H9 (cell line): ENCODE results near the gene LMF1. TPM values are rescaled to one million over a fixed set of nuclear protein-coding genes. Genes with fewer than 3 reads are reported as not detected.

Experiments
- DNase-seq: peaks from one replicate; pipeline ENCODE4 v3.0.0-alpha.2; 2017
- H2AFZ ChIP-seq: one replicate; pipeline ENCODE4 v1.6.1; 2013; ENCODE audit warnings: mild to moderate bottlenecking, low read length, control low read depth, moderate library complexity
- H2AK5ac ChIP-seq: 2 replicates; pipeline ENCODE4 v1.6.1; 2013; ENCODE audit warnings: low read length, control low read depth, mixed read lengths; ENCODE audit not compliant: insufficient read length
- H2BK120ac ChIP-seq: one replicate; pipeline ENCODE4 v1.6.1; 2013; ENCODE audit warnings: low read depth, mild to moderate bottlenecking, low read length, control low read depth, inconsistent platforms; ENCODE audit not compliant: poor library complexity, severe bottlenecking
- H2BK12ac ChIP-seq: 2 replicates; pipeline ENCODE4 v1.6.1; 2013; ENCODE audit warnings: low read length, control low read depth, mixed read lengths, low read depth; ENCODE audit not compliant: insufficient read length
- H2BK15ac ChIP-seq: 2 replicates; pipeline ENCODE4 v1.6.1; 2013; ENCODE audit warnings: low read depth, low read length, control low read depth
- H2BK20ac ChIP-seq: one replicate; pipeline ENCODE4 v1.6.1; 2013; ENCODE audit warnings: low read depth, mild to moderate bottlenecking, low read length, control low read depth, inconsistent platforms; ENCODE audit not compliant: poor library complexity, severe bottlenecking
- H2BK5ac ChIP-seq: 2 replicates; pipeline ENCODE4 v1.6.1; 2013; ENCODE audit warnings: low read length, control low read depth, mixed read lengths; ENCODE audit not compliant: insufficient read length
- H3K14ac ChIP-seq: 2 replicates; pipeline ENCODE4 v1.6.1; 2013; ENCODE audit warnings: low read length, control low read depth; ENCODE audit not compliant: insufficient read depth
- H3K18ac ChIP-seq: 2 replicates; pipeline ENCODE4 v1.6.1; 2013; ENCODE audit warnings: low read depth, mild to moderate bottlenecking, mixed read lengths, low read length, control low read depth; ENCODE audit not compliant: insufficient read length
- H3K23ac ChIP-seq: 2 replicates; pipeline ENCODE4 v1.6.1; 2013; ENCODE audit warnings: low read length, control low read depth, mixed read lengths, low read depth; ENCODE audit not compliant: insufficient read length
- H3K23me2 ChIP-seq: 2 replicates; pipeline ENCODE4 v1.6.1; 2013; ENCODE audit warnings: low read depth, mild to moderate bottlenecking, mixed read lengths, low read length, control low read depth; ENCODE audit not compliant: insufficient read length, poor library complexity, severe bottlenecking
- H3K27ac ChIP-seq: 2 replicates; pipeline ENCODE4 v1.5.1; 2013; ENCODE audit warnings: low read length, control low read depth, mixed read lengths, low read depth; ENCODE audit not compliant: insufficient read length
- H3K27me3 ChIP-seq: 2 replicates; pipeline ENCODE4 v1.6.1; 2013; ENCODE audit warnings: low read length, control low read depth, inconsistent platforms; ENCODE audit not compliant: insufficient read depth
- H3K4ac ChIP-seq: 2 replicates; pipeline ENCODE4 v1.6.1; 2013; ENCODE audit warnings: low read depth, mild to moderate bottlenecking, control low read depth, inconsistent platforms, low read length, moderate library complexity
- H3K4me1 ChIP-seq: 2 replicates; pipeline ENCODE4 v1.6.1; 2013; ENCODE audit warnings: low read length, control low read depth, inconsistent platforms; ENCODE audit not compliant: insufficient read depth
- H3K4me2 ChIP-seq: 2 replicates; pipeline ENCODE4 v1.6.1; 2013; ENCODE audit warnings: low read length, control low read depth, mixed read lengths; ENCODE audit not compliant: insufficient read length, insufficient read depth
- H3K56ac ChIP-seq: 2 replicates; pipeline ENCODE4 v1.6.1; 2013; ENCODE audit warnings: low read depth, mild to moderate bottlenecking, mixed read lengths, low read length, control low read depth; ENCODE audit not compliant: insufficient read length
- H3K79me1 ChIP-seq: 2 replicates; pipeline ENCODE4 v1.6.1; 2013; ENCODE audit warnings: low read depth, mild to moderate bottlenecking, moderate library complexity, low read length, control low read depth, inconsistent platforms; ENCODE audit not compliant: insufficient read depth, poor library complexity, severe bottlenecking
- H3K79me2 ChIP-seq: 2 replicates; pipeline ENCODE4 v1.6.1; 2013; ENCODE audit warnings: low read length, control low read depth, inconsistent platforms; ENCODE audit not compliant: insufficient read depth
- H3K9ac ChIP-seq: 2 replicates; pipeline ENCODE4 v1.6.1; 2013; ENCODE audit warnings: low read length, control low read depth, mixed read lengths; ENCODE audit not compliant: insufficient read length; ENCODE audit errors: extremely low read depth
- H3K9me3 ChIP-seq: one replicate; pipeline ENCODE4 v1.6.1; 2013; ENCODE audit warnings: low read depth, low read length, inconsistent platforms; ENCODE audit not compliant: control insufficient read depth
- H3T11ph ChIP-seq: one replicate; pipeline ENCODE4 v1.6.1; 2013; ENCODE audit warnings: mild to moderate bottlenecking, low read length, control low read depth, inconsistent platforms
- H4K20me1 ChIP-seq: one replicate; pipeline ENCODE4 v1.6.1; 2013; ENCODE audit not compliant: control insufficient read depth, insufficient read length, insufficient read depth
- H4K5ac ChIP-seq: 2 replicates; pipeline ENCODE4 v1.6.1; 2013; ENCODE audit warnings: low read depth, mild to moderate bottlenecking, mixed read lengths, low read length, control low read depth; ENCODE audit not compliant: insufficient read length
- H4K8ac ChIP-seq: replicated peaks from 2 replicates; pipeline ENCODE4 v1.6.1; 2013; ENCODE audit warnings: low read length, control low read depth, mixed read lengths, low read depth; ENCODE audit not compliant: insufficient read length
- H4K91ac ChIP-seq: 2 replicates; pipeline ENCODE4 v1.6.1; 2013; ENCODE audit warnings: low read depth, mild to moderate bottlenecking, moderate library complexity, mixed read lengths, low read length, control low read depth; ENCODE audit not compliant: insufficient read length
- H3K27ac Mint-ChIP-seq, 3 experiments: 2 replicates in 2 of 3; 3 replicates in 1 of 3; pipeline ENCODE4 v1.8.0; 2020 to 2021; ENCODE audit warnings: mixed read lengths in 3 of 3, mild to moderate bottlenecking in 1 of 3, moderate library complexity in 1 of 3
- H3K27me3 Mint-ChIP-seq: 2 replicates; pipeline ENCODE4 v1.8.0; 2021; ENCODE audit warnings: low read depth, mild to moderate bottlenecking, moderate library complexity, mixed read lengths
- H3K36me3 Mint-ChIP-seq, 3 experiments: 2 replicates in 2 of 3; 3 replicates in 1 of 3; pipeline ENCODE4 v1.8.0; 2020 to 2021; ENCODE audit warnings: low read depth in 3 of 3, mixed read lengths in 3 of 3; ENCODE audit not compliant: insufficient read depth in 1 of 3
- H3K4me1 Mint-ChIP-seq, 2 experiments: 2 replicates each; pipeline ENCODE4 v1.8.0; 2020; ENCODE audit warnings: mixed read lengths in 2 of 2
- H3K4me3 Mint-ChIP-seq, 2 experiments: 2 replicates in 1 of 2; 3 replicates in 1 of 2; pipeline ENCODE4 v1.8.0; 2020 to 2021; ENCODE audit warnings: mild to moderate bottlenecking in 2 of 2, mixed read lengths in 2 of 2, moderate library complexity in 1 of 2
- H3K9me3 Mint-ChIP-seq, 2 experiments: 2 replicates in 1 of 2; 3 replicates in 1 of 2; pipeline ENCODE4 v1.8.0; 2020; ENCODE audit warnings: mild to moderate bottlenecking in 2 of 2, mixed read lengths in 2 of 2, moderate library complexity in 1 of 2
- WGBS: extraction: QIAGEN DNeasy Blood & Tissue Kit; methylation state at CpG from one replicate; pipeline ENCODE4 v1.1.7; 2013; ENCODE audit warnings: missing lambda C conversion rate, low lambda C conversion rate, mixed read lengths; ENCODE audit not compliant: insufficient read length; ENCODE audit errors: extremely low coverage; 5-methylcytosine and 5-hydroxymethylcytosine counted together
- total RNA-seq: library from RNA; stranded (reverse); gene quantifications from 2 replicates; pipeline ENCODE4 v1.2.1, GENCODE V29; 2021
- TF ChIP-seq, protein P1 (sequence below): fragments of 200-600 bp; sonication (generic); conservative IDR thresholded peaks from 3 replicates; pipeline ENCODE4 v1.8.0; 2021; ENCODE audit warnings: antibody characterized with exemption, mild to moderate bottlenecking

The LMF1 gene
- total RNA-seq, 1 experiment from 2014 or later = 7.1 TPM

DNA sequence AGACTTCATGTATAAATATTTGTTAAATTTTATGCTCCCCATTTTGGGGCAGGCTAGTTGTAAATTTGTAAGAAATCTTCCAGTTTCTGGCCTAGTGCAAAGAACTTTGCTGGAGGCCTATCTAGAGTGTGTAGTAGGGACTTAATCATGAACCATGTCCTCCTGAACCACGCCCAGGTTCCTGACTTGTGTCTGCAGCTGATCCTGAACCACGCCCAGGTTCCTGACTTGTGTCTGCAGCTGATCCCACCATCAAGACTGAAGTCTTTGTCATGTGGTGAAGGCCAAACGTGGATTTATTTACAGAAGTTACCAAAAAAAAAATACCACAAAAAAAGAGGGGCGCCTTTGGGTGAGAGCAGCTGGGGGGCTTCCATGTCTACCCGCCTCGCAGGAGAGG, 33.1 kb downstream of the LMF1 start:
- Histone ChIP-seq H2AK5ac (no peak overlapping the region), H4K20me1 (no peaks in the 10 kb centered on the region), H2BK5ac (no peak overlapping the region), H3K14ac (no peak overlapping the region), H3K4me2 (no peak overlapping the region), H2BK20ac (no peak overlapping the region), H3K4ac (no peak overlapping the region), H3K23me2 (no peaks in the 10 kb centered on the region), H3K9me3 (no peaks in the 10 kb centered on the region), H3K9ac (no peak overlapping the region), H2BK15ac (no peak overlapping the region), H3T11ph (no peak overlapping the region), H3K79me1 (no peaks in the 10 kb centered on the region), H3K27me3 (no peaks in the 10 kb centered on the region), H4K8ac (no peak overlapping the region), H3K27ac (no peak overlapping the region), H3K23ac (no peak overlapping the region), H3K79me2 (no peaks in the 10 kb centered on the region), H4K5ac (no peak overlapping the region), H2AFZ (no peak overlapping the region), H3K4me1 (no peaks in the 10 kb centered on the region), H2BK120ac (no peak overlapping the region), H3K56ac (no peak overlapping the region), H3K18ac (no peak overlapping the region), H2BK12ac (no peak overlapping the region), H4K91ac (no peak overlapping the region)
- H3K27me3 Mint-ChIP-seq = peaks cover 3% of the 10 kb centered on the region
- H3K36me3 Mint-ChIP-seq = peaks cover 5 to 15% (median 13%) of the 10 kb centered on the region in 3 experiments; a peak in 4 of 7 replicates
- H3K4me1 Mint-ChIP-seq = no peaks in the 10 kb centered on the region
- DNase-seq = no peak
- no CpG with 5 or more reads among the region's 6 CpGs for WGBS
- TF ChIP-seq, protein P1, sequence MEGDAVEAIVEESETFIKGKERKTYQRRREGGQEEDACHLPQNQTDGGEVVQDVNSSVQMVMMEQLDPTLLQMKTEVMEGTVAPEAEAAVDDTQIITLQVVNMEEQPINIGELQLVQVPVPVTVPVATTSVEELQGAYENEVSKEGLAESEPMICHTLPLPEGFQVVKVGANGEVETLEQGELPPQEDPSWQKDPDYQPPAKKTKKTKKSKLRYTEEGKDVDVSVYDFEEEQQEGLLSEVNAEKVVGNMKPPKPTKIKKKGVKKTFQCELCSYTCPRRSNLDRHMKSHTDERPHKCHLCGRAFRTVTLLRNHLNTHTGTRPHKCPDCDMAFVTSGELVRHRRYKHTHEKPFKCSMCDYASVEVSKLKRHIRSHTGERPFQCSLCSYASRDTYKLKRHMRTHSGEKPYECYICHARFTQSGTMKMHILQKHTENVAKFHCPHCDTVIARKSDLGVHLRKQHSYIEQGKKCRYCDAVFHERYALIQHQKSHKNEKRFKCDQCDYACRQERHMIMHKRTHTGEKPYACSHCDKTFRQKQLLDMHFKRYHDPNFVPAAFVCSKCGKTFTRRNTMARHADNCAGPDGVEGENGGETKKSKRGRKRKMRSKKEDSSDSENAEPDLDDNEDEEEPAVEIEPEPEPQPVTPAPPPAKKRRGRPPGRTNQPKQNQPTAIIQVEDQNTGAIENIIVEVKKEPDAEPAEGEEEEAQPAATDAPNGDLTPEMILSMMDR = no peak
- H3K27ac Mint-ChIP-seq = no peak overlapping the region
- H3K9me3 Mint-ChIP-seq = peaks cover 17 to 21% of the 10 kb centered on the region in 2 experiments
- no peak overlapping the region for H3K4me3 Mint-ChIP-seq
